HepG2 (cell line): ENCODE measurements around the gene CPEB4. TPM values are rescaled to one million over a fixed set of nuclear protein-coding genes. Genes with fewer than 3 reads are reported as not detected.

Source experiments
- DMAP1 ChIP-seq: IDR thresholded peaks from 2 replicates; pipeline ENCODE4 v1.6.1; 2016
- LCORL ChIP-seq, 2 experiments: fragments of 450-650 bp in 1 of 2; sonication (generic) in 1 of 2; formaldehyde crosslinking in 1 of 2; IDR thresholded peaks; 2 replicates each; pipeline versions ENCODE4 v1.5.0 to v1.6.1; 2017 to 2020; ENCODE audit warnings: antibody characterized with exemption in 1 of 2, missing genetic modification reagents in 1 of 2
- RFX5 ChIP-seq: IDR thresholded peaks from 2 replicates; pipeline ENCODE4 v1.6.1; 2011; ENCODE audit warnings: low read depth, low read length, improper control_type of control experiment
- SPEN ChIP-seq: sonication (generic); formaldehyde crosslinking; IDR thresholded peaks from 2 replicates; pipeline ENCODE4 v1.5.1; 2020; ENCODE audit warnings: low read depth, mild to moderate bottlenecking, missing genetic modification reagents
- TBX2 ChIP-seq: sonication (generic); formaldehyde crosslinking; IDR thresholded peaks from 2 replicates; pipeline ENCODE4 v1.5.0; 2020; ENCODE audit warnings: missing genetic modification reagents, mild to moderate bottlenecking, borderline replicate concordance
- ZBTB38 ChIP-seq: sonication (generic); formaldehyde crosslinking; IDR thresholded peaks from 2 replicates; pipeline ENCODE4 v1.5.1; 2020; ENCODE audit warnings: mild to moderate bottlenecking, missing genetic modification reagents
- ZNF326 ChIP-seq: sonication (generic); formaldehyde crosslinking; IDR thresholded peaks from 2 replicates; pipeline ENCODE4 v1.4.0; 2020; ENCODE audit warnings: missing genetic modification reagents, borderline replicate concordance
- ZNF335 ChIP-seq: sonication (generic); formaldehyde crosslinking; IDR thresholded peaks from 2 replicates; pipeline ENCODE4 v1.4.0; 2020; ENCODE audit warnings: missing genetic modification reagents
- polyA plus RNA-seq, 8 experiments: library from polyadenylated mRNA; depleted of rRNA in 3 of 8; stranded (reverse) in 7 of 8; unstranded in 1 of 8; fragments of >200 nt; fragmentation: Illumina TruSeq in 4 of 8; extraction: Trizol in 4 of 8; gene quantifications; 2 replicates each; pipeline versions ENCODE4 v1.2.1 to v1.2.3, GENCODE V29; 2011 to 2016; ENCODE audit warnings: low read depth in 4 of 8, missing spikeins in 1 of 8, mixed read lengths in 1 of 8; ENCODE audit not compliant: insufficient read depth in 1 of 8
- total RNA-seq, 5 experiments: library from RNA; depleted of rRNA; stranded (reverse); fragments of >200 nt; fragmentation: Illumina TruSeq; extraction: Trizol; gene quantifications; 2 replicates each; pipeline ENCODE4 v1.2.3, GENCODE V29; 2016; ENCODE audit warnings: low read depth in 1 of 5
- TF ChIP-seq, protein P1 (sequence below): sonication (generic); formaldehyde crosslinking; IDR thresholded peaks from 2 replicates; pipeline ENCODE4 v1.8.0; 2023; ENCODE audit warnings: mild to moderate bottlenecking, missing genetic modification reagents
- TF ChIP-seq, protein P2 (sequence below): sonication (generic); formaldehyde crosslinking; IDR thresholded peaks from 2 replicates; pipeline ENCODE4 v1.4.0; 2020; ENCODE audit warnings: mild to moderate bottlenecking, low read depth, missing genetic modification reagents
- TF ChIP-seq, protein P3 (sequence below): sonication (generic); formaldehyde crosslinking; IDR thresholded peaks from 2 replicates; pipeline ENCODE4 v1.4.0; 2020; ENCODE audit warnings: missing genetic modification reagents
- TF ChIP-seq, protein P4 (sequence below): IDR thresholded peaks from 2 replicates; pipeline ENCODE4 v1.6.1; 2016; ENCODE audit warnings: mild to moderate bottlenecking
- TF ChIP-seq, protein P5 (sequence below): sonication (generic); formaldehyde crosslinking; conservative IDR thresholded peaks from 2 replicates; pipeline ENCODE4 v1.4.0; 2020; ENCODE audit warnings: missing genetic modification reagents

CPEB4 gene
- total and polyA plus RNA-seq, 2 of the 13 experiments (the other 11 are each of a cell fraction or from before 2014, with no cell fraction given), result 7.7 to 26.7 TPM

DNA sequence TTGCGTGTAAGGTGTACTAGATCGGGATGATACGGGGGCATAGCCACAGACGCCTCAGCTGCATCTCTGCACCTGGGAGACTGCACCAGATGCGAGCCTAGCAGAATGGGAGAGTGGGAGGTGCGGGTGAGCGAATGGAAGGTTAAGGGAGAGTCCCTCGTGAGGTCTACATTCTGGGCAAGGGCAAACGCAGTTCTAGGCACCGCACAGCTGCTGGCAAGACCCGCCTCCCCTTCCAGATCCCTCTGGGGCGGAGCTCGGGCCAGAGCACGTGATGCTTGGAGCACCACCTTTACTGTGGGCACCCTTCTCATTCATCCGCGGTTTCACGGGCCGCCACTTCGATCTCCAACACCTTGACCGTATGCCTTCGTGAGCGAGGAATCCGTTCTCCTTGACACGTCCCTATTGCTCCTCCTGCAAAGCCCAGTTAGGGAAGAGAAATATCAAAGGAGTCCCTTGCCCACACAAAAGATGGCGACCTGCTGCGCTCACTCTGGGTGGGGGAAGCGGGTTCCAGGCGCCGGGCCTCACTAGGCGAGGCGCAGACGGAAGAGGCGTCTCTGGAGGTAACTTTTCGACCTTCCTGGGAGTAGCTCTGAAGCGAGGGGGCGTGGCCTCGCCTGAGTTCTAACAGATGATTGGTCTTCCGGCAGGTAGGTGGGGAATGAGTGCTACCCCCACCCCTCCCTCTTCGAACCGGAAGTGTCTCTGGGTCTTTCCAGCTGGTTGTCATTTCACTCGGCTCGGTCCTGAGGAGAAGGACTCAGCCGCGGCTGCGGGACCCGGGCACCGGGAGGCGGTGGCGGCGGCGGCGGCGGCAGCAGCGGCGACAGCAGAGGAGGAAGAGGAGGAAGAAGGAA lies at the start of gene CPEB4 (continued):
- TF ChIP-seq, protein P1, sequence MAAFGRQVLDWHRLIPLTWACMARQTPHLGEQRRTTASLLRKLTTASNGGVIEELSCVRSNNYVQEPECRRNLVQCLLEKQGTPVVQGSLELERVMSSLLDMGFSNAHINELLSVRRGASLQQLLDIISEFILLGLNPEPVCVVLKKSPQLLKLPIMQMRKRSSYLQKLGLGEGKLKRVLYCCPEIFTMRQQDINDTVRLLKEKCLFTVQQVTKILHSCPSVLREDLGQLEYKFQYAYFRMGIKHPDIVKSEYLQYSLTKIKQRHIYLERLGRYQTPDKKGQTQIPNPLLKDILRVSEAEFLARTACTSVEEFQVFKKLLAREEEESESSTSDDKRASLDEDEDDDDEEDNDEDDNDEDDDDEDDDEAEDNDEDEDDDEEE (CRISPR knock-in tag), result 0 out of 2 replicates have a peak, but pooled peaks have one; percentile 47
- TF ChIP-seq SPEN (peak; percentile 29; the same call in 1 of the 2 replicates), ZBTB38 (CRISPR knock-in tag) (peak; percentile 97), ZNF326 (CRISPR knock-in tag) (no peak), RFX5 (no peak), ZNF335 (CRISPR knock-in tag) (peak; percentile 74), LCORL (IDR thresholded peaks at IDR 0.05) (no peak), LCORL (CRISPR knock-in tag; IDR thresholded peaks at IDR 0.05) (0 out of 2 replicates have a peak, but pooled peaks have one; percentile 5), TBX2 (CRISPR knock-in tag) (peak; percentile 60; the same call in 1 of the 2 replicates), DMAP1 (CRISPR knock-in tag) (peak; percentile 92)
- TF ChIP-seq, protein P2, sequence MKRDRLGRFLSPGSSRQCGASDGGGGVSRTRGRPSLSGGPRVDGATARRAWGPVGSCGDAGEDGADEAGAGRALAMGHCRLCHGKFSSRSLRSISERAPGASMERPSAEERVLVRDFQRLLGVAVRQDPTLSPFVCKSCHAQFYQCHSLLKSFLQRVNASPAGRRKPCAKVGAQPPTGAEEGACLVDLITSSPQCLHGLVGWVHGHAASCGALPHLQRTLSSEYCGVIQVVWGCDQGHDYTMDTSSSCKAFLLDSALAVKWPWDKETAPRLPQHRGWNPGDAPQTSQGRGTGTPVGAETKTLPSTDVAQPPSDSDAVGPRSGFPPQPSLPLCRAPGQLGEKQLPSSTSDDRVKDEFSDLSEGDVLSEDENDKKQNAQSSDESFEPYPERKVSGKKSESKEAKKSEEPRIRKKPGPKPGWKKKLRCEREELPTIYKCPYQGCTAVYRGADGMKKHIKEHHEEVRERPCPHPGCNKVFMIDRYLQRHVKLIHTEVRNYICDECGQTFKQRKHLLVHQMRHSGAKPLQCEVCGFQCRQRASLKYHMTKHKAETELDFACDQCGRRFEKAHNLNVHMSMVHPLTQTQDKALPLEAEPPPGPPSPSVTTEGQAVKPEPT (CRISPR knock-in tag), result no peak; the same call in 1 of the 2 replicates
- TF ChIP-seq, protein P3, sequence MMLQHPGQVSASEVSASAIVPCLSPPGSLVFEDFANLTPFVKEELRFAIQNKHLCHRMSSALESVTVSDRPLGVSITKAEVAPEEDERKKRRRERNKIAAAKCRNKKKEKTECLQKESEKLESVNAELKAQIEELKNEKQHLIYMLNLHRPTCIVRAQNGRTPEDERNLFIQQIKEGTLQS, result no peak
- TF ChIP-seq, protein P4, sequence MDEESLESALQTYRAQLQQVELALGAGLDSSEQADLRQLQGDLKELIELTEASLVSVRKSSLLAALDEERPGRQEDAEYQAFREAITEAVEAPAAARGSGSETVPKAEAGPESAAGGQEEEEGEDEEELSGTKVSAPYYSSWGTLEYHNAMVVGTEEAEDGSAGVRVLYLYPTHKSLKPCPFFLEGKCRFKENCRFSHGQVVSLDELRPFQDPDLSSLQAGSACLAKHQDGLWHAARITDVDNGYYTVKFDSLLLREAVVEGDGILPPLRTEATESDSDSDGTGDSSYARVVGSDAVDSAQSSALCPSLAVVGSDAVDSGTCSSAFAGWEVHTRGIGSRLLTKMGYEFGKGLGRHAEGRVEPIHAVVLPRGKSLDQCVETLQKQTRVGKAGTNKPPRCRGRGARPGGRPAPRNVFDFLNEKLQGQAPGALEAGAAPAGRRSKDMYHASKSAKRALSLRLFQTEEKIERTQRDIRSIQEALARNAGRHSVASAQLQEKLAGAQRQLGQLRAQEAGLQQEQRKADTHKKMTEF (CRISPR knock-in tag), result peak; percentile 87
- TF ChIP-seq, protein P5, sequence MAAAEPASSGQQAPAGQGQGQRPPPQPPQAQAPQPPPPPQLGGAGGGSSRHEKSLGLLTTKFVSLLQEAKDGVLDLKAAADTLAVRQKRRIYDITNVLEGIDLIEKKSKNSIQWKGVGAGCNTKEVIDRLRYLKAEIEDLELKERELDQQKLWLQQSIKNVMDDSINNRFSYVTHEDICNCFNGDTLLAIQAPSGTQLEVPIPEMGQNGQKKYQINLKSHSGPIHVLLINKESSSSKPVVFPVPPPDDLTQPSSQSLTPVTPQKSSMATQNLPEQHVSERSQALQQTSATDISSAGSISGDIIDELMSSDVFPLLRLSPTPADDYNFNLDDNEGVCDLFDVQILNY (CRISPR knock-in tag), result no peak
